GM21423 (cell line): ENCODE data around the gene LRRC3.

Experiments
- ATAC-seq: cut with Tn5 transposase; IDR thresholded peaks from one replicate; pipeline ENCODE4 v1.9.1; 2021; ENCODE audit warnings: mild to moderate bottlenecking, moderate library complexity; ENCODE audit not compliant: unreplicated experiment

The LRRC3 gene

GRCh38 chr21:44456214-44456914, 1.1 kb downstream of the LRRC3 start:
- ATAC-seq = no peak

GRCh38 chr21:44456915-44457736, 1.8 kb downstream of the LRRC3 start:
- no peak for ATAC-seq

GRCh38 chr21:44458971-44459711, 3.8 kb downstream of the LRRC3 start:
- no peak for ATAC-seq

DNA sequence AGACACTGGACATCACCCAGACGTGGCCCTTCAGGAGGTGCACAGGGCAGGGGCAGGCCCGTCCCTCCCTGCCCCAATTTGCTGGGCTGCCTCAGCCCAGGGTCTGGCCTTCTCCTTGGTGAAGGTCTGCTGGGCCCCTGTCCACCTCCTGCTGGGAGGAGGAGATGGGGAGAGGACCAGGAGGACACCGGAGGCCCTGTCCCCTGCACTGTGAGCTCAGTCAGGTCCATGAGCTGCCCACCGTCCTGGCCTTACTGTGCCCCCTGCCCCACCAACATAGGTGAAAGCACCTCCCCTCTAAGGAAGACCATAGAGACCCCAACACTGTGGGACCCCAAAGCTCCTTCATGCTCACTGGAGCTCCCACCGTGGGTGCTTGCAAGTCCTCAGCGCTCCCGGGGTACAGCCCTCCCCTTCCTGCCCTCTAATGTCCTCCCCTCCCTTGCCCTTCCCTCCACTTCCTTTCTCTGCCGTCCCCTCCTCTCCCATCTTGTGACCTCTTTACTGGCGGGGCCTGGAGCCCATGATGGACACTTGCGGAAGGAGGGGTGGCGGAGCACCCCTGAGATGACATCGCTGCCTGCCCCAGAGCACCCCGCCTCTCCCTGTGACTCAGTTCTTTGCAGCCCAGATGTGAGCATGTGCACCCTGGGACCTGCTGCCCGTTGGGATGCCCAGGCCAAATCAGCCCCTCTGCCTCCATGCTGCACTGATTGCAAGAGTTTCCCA, 4.6 kb downstream of the LRRC3 start:
- no peak for ATAC-seq

GRCh38 chr21:44460441-44460755, 5.1 kb downstream of the LRRC3 start:
- no peak for ATAC-seq

DNA sequence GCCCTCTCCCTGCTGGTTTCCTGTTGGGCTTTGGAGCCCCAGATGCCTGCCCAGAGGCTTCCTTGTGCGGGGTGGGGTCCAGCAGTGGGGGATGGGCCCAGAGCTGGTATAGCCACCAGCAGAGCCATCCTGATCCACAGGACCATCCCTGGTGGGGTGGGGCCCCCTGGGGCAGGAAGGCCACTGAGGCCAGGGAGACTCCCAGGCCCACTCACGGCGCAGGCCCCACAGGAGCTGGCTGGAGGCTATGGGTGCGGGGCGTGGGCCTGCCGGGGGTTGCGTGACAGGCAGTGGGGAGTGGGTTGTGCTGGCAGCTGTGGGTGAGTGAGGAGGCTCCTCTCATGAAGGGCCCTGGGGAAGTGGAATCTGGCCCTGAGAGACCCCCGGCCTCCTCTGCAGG, 5.7 kb downstream of the LRRC3 start:
- no peak for ATAC-seq

GRCh38 chr21:44461464-44462001, 6.2 kb downstream of the LRRC3 start:
- no peak for ATAC-seq

DNA sequence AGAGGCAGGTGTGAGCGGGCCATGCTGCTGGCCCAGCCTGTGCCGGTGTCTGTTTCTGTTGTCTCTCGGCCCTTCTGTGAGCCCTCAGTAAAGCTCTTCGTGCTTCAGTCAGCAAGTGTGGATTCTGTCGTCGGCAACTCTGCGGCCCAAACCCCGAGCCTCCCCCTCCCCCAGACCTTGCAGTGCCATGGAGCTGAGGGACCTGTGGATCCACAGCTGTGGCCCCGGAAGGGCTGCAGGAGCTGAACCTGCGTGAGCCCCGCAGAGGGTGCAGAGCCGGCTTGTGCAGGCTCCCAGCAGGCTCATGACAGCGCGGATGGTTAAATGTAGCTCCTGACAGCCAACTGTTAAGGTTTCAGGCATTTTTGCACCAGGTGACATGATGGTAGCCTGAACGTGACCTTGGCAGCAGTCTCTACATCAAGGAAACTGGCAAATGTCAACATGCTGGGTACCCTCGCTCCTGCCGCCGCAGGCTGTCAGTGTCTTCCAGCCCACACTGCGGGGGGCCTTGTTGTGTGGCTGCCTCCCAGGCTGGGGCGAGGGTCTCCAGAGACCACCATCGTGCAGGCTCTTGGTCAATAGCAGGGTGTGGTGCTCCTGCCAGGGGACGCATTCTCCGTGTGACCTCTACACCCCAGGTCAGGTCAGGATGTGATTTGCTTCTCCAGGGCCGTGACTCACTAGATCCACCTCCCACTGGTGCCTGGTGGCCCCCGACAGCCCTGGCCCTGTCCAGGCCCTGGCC, 7.0 kb downstream of the LRRC3 start:
- ATAC-seq = no peak

DNA sequence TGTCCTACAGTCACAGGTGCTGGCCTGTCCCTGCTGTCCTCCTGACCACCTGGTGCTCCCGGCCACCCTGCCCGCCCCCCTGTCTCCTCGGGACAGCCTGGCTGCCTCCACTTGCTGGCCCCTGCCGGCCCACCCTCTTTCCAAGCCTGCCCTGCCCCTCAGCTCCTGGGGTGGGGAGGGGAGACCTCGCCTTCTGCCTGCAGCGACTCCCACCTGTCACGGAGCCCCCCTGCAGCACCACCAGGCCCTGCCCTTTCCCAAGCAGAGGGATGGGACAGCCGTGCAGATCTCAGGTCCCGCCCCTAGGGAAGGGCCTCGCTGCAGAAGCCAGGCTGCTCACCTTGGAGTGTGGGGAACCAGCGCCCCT, 7.5 kb downstream of the LRRC3 start:
- no peak for ATAC-seq

DNA sequence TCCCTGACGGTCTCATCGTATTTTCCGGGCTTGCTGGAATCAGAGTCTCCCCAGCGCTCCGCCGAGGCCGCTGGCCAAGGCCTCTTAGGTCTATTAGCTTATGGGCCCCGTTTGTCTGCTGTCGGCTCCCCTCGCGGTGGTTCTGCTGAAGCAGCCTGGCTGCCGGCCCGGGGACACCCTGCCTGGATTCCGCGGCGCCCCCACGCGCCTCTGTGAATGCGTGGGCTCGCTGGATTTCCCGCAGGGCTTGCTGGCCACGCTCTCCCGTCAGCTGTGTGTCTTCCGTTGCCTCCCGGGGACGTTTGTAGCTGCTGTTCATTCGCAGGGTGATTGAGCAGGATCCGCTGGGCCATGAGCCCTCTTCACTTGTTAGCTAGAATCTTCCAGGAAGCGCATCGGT, 8.4 kb downstream of the LRRC3 start:
- ATAC-seq = no peak

DNA sequence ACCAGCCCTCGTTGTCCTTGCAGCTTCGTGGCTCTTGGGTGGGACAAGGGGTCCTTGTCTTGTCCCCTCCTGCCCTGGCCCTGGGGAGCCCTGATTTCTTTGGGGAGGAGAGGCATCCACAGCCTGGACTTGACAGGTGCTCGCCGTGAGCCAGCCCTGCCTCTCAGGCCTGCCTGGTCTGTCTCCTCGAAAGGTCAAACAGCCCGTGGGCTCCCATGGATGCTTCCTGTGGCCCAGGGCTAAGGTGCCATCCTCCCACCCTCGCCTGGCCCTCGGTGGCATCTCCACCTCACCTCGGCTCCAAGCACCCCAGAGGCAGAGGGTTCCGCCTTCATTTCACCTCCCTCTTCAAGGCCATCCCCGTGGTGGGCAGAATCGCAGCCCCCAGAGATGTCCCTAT, 9.0 kb downstream of the LRRC3 start:
- ATAC-seq = no peak

- ATAC-seq = no peak
Observed at GRCh38 chr21:44466351-44466954, 11.1 kb downstream of the LRRC3 start.

DNA sequence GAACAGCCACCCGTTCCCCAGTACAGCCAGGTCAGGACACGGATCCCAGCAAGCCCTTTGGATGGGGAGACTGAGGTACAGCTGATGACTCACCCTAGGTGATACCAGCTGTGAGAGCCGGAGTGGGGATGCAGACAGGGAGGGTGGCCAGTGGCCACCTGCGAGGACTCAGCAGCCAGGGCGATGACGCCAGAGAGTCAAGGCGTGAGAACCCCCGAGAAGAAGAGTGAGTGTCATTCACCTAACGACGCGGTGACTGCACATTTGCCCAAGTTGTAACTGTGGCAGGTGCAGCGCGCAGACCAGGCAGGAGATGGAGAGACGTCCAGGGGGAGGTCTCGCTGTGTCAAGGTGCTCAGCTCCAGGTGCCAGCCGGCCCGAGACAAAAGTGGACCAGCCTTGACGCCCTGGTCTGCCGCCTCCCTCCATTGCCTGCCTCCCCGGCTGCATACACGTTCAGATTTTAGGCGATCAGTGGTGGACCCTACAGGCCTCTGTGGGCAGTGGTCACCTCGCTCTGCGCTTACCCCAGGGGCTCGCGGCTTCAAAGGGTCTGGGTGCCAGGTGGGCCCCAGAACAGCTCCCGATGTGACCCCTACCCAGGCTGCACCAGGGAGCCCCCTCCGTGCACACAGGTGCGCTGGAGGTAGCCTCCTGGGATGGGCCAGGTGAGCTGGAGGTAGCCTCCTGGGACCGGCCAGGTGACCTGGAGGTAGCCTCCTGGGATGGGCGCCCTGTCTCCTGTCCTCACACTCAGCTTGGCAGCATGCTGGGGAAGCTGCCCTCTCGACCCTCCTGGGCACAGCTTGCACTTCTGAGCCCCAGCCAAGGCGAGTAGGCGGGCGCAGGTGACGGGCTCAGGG, 11.9 kb downstream of the LRRC3 start:
- no peak for ATAC-seq

DNA sequence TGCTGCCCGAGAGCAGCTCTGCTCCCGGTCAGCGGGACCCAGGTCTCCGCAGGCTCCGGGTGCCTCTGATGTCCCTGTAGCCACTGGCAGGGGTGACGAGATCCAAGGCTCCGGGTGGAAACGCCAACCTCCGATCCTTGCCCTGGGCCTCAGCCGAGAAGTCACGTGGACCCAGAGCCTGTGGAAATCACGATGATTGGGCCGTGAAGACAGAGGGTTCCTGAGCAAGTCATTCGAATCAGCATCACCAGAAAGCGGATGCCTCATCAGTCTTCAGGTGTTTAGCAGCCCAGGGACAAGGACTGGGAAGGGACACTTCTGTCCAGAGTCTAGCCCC, 12.5 kb downstream of the LRRC3 start:
- no peak for ATAC-seq

DNA sequence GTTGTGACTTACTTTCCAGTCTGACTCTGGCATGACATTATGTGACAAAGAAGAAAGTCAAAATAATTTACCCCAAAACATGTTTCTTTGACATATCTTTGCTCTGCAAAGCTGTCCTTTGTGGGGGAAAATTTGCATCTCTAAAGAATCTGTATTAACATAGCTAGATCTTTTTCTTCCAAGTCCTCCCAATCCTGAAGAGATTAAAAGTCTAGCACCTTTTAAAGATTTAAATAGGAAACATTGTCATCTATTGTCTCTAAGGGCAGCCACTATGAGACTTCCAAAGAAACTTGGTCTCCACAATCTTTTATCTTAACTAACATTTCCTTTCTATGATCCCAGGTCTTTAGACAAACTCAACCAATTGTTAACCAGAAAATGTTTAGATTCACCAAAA, 16.0 kb downstream of the LRRC3 start:
- ATAC-seq = no peak

- no peak for ATAC-seq
Observed at GRCh38 chr21:44471996-44472395, 16.7 kb downstream of the LRRC3 start.

- no peak for ATAC-seq
Observed at GRCh38 chr21:44473915-44474555, 18.7 kb downstream of the LRRC3 start.

DNA sequence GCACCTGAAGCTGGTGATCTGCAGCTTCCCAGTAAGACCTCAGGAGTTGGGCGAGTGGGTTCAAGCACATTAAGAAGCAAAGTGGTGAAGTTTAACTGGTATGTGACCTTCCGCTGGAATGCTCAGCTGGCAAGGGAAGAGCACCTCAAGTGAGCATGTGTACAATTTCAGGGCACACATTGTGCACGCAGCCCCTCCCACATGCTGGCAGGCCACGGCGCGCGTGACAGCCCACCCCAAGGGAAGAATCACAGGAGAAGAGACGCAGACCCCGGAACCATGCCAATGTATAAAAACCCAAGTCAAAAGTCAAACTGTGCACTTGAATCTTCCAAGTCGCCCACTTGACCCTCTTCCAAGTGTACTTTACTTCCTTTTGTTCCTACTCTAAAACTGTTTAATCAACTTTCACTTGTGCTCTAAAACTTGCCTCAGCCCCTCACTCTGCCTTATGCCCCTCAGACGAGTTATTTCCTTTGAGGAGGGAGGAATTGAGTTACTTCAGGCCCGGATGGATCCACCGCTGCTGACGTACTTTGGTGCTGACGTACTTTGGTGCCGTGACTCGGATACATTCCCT, 20.0 kb downstream of the LRRC3 start:
- ATAC-seq = no peak
